Measurements from ENCODE around the gene SH3PXD2A. TPM values are rescaled to one million over a fixed set of nuclear protein-coding genes. Genes with fewer than 3 reads are reported as not detected.

SH3PXD2A gene
- total and polyA plus RNA-seq, 9 of the 15 experiments (the other 6 are each of a cell fraction or from before 2014, with no cell fraction given): 0.41 to 9.3 (median 2.5) TPM

- no peak overlapping the region for H3K27ac ChIP-seq (ENCODE audit: extremely low read depth, low read depth, low read length)
- no peaks in the 10 kb centered on the region; the same call in 2 of the 3 replicates for H3K79me2 ChIP-seq (ENCODE audit: control insufficient read depth, insufficient read depth, low read length)
- no peak overlapping the region for H3K9ac ChIP-seq (ENCODE audit: insufficient read depth in 1 of 2, low read depth in 2 of 2, low read length in 2 of 2)
- no peak for ATAC-seq
- ChIA-PET POLR2A (no interaction called here), CTCF (ENCODE audit: low intra/inter-chr PET ratio) (no interaction called here)
- H3K4me1 ChIP-seq (replicated peaks in 1 of 2; ENCODE audit: control insufficient read depth in 2 of 2, insufficient read depth in 2 of 2, low read length in 2 of 2): peaks cover 0 to 27% of the 10 kb centered on the region in 2 experiments; a peak in 2 of 5 replicates
- H3K4me2 ChIP-seq (ENCODE audit: insufficient read depth, low read length): no peak overlapping the region
- no peak overlapping the region for H3K4me3 ChIP-seq
- no peak for DNase-seq (ENCODE audit: extremely low read depth in 1 of 4, low spot score in 3 of 4)
- FAIRE-seq: no peak
- no peaks in the 10 kb centered on the region for H4K20me1 ChIP-seq (replicated peaks; ENCODE audit: control insufficient read depth, insufficient read depth, low read length)
- H3K27me3 ChIP-seq (ENCODE audit: control insufficient read depth in 2 of 2, insufficient read depth in 2 of 2, low read length in 2 of 2): no peaks in the 10 kb centered on the region
- no peaks in the 10 kb centered on the region for H3K9me1 ChIP-seq (ENCODE audit: control insufficient read depth, insufficient read depth, low read length)
- in situ Hi-C loops (cut with MboI) (no loop called here), intact Hi-C loops (cut with micrococcal nuclease) (no loop called here)
- 77% methylated on average over 5 of the region's 5 CpGs for WGBS (ENCODE audit: insufficient coverage, low coverage, missing lambda C conversion rate)
- H3K9me3 ChIP-seq (replicated peaks; ENCODE audit: control insufficient read depth, insufficient read depth, low read depth, low read length): no peaks in the 10 kb centered on the region
- no peaks in the 10 kb centered on the region for H3K36me3 ChIP-seq (ENCODE audit: control insufficient read depth, insufficient read depth, low read length)
- BruUV-seq (replicated peaks): no TSS peak
- no peak for TF ChIP-seq MBD2 (IDR thresholded peaks at IDR 0.05; ENCODE audit: borderline replicate concordance, low read depth)
- TF ChIP-seq GATA2 (CRISPR knock-in tag; IDR thresholded peaks at IDR 0.05): no peak
- TF ChIP-seq TBP (optimal IDR thresholded peaks at IDR 0.05; ENCODE audit: low read depth, low read length): no peak
- no peak for TF ChIP-seq NFIX (CRISPR knock-in tag; IDR thresholded peaks at IDR 0.05; ENCODE audit: low read depth)
- no peak for TF ChIP-seq KLF13 (tag; IDR thresholded peaks at IDR 0.05; ENCODE audit: borderline replicate concordance, low read depth)
- TF ChIP-seq THRB (CRISPR knock-in tag; conservative IDR thresholded peaks at IDR 0.05): no peak
- TF ChIP-seq RBM14 (IDR thresholded peaks at IDR 0.05; ENCODE audit: borderline replicate concordance, insufficient read depth, low read depth, low read length): no peak
- TF ChIP-seq TRIM24 (IDR thresholded peaks at IDR 0.05): no peak
- no peak for TF ChIP-seq ZNF146 (CRISPR knock-in tag; IDR thresholded peaks at IDR 0.05; ENCODE audit: unreplicated experiment)
- no peak for TF ChIP-seq NONO (IDR thresholded peaks at IDR 0.05; ENCODE audit: low read depth in 2 of 2, low read length in 1 of 2)
- TF ChIP-seq ATF6 (CRISPR knock-in tag; IDR thresholded peaks at IDR 0.05): no peak
- no peak for TF ChIP-seq FIP1L1 (IDR thresholded peaks at IDR 0.05; ENCODE audit: low read depth, low read length, poor library complexity, severe bottlenecking)
- TF ChIP-seq E2F4 (CRISPR knock-in tag; IDR thresholded peaks at IDR 0.05; ENCODE audit: low read depth): no peak
- no peak for TF ChIP-seq HDAC2 (IDR thresholded peaks at IDR 0.05)
- TF ChIP-seq SRSF9 (IDR thresholded peaks at IDR 0.05; ENCODE audit: borderline replicate concordance, low read depth, low read length): no peak
- no peak for TF ChIP-seq NR2F6 (CRISPR knock-in tag; IDR thresholded peaks at IDR 0.05)
- no peak overlapping the region for H2AFZ ChIP-seq (ENCODE audit: low read depth, low read length)
These were observed 219.8 kb downstream of the SH3PXD2A start for GRCh38 chr10:103635580-103635979.

Data from K562 (cell line).